RKO (cell line): ENCODE measurements around the gene HSF5.

Experiments
- DNase-seq: peaks from one replicate; pipeline ENCODE4 v3.0.0-alpha.2; 2016; ENCODE audit warnings: low spot score

HSF5 gene

GRCh38 chr17:58385359-58385899 is 102.8 kb downstream of the HSF5 start:
- DNase-seq: no peak

GRCh38 chr17:58384897-58385296 is 103.3 kb downstream of the HSF5 start:
- no peak for DNase-seq

- no peak for DNase-seq
Observed at GRCh38 chr17:58383892-58384462, 104.2 kb downstream of the HSF5 start.

- DNase-seq: no peak
Observed at GRCh38 chr17:58382872-58383242, 105.4 kb downstream of the HSF5 start.

- no peak for DNase-seq
Observed at GRCh38 chr17:58382108-58382871, 105.9 kb downstream of the HSF5 start.

GRCh38 chr17:58381124-58382035 is 106.8 kb downstream of the HSF5 start:
- no peak for DNase-seq

- no peak for DNase-seq
Observed at GRCh38 chr17:58380207-58381123, 107.7 kb downstream of the HSF5 start.

GRCh38 chr17:58379511-58379824 is 108.7 kb downstream of the HSF5 start:
- DNase-seq: no peak

- no peak for DNase-seq
Observed at GRCh38 chr17:58378733-58379510, 109.3 kb downstream of the HSF5 start.

GRCh38 chr17:58377661-58378060 is 110.5 kb downstream of the HSF5 start:
- DNase-seq: no peak

GRCh38 chr17:58377093-58377601 is 111.1 kb downstream of the HSF5 start:
- DNase-seq: no peak

- no peak for DNase-seq
Observed at GRCh38 chr17:58376472-58377000, 111.7 kb downstream of the HSF5 start.

- DNase-seq: no peak
Observed at GRCh38 chr17:58375811-58376210, 112.4 kb downstream of the HSF5 start.

- DNase-seq: no peak
Observed at GRCh38 chr17:58375256-58375655, 113.0 kb downstream of the HSF5 start.

GRCh38 chr17:58373923-58374322 is 114.3 kb downstream of the HSF5 start:
- DNase-seq: no peak

- DNase-seq: no peak
Observed at GRCh38 chr17:58373003-58373402, 115.2 kb downstream of the HSF5 start.

- no peak for DNase-seq
Observed at GRCh38 chr17:58371300-58371950, 116.8 kb downstream of the HSF5 start.

- DNase-seq: no peak
Observed at GRCh38 chr17:58370716-58371115, 117.5 kb downstream of the HSF5 start.

GRCh38 chr17:58370309-58370708 is 117.9 kb downstream of the HSF5 start:
- DNase-seq: no peak
